NCI-H2171 treated with DMSO at 0.1 percent for 48 hours (cell line): ENCODE data around the gene PXMP4.
A peak's percentile ranks its signal among the peaks of the same experiment; 100 is the strongest.

ENCODE experiments used
- DNase-seq: peaks from one replicate; lab custom pipeline; 2025; lab: John Stamatoyannopoulos, UW

Gene PXMP4

DNA sequence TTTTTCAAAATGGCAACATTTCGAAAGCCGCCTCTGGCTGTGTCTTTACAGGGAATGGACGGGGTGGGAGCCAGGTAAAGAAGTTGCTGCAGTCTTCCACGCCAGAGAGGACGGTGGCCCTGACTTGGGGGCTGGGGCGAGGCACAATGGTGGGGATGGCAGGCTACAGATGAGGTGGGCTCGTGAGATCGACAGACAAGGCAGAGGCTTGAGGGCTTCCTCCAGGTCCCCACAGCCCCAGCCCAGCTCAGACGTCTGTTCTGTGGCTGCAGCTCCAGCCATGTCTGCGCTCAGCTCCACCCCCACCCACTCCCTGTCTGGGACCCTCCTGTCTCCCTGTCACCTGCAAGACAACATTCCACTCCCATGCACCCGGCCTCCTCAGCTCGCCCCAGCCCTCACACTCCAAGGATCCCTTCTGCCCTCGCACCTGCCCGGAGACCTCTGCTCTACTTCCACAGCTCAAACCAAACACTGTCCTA is 65.4 kb downstream of the PXMP4 start:
- DNase-seq = no peak

DNA sequence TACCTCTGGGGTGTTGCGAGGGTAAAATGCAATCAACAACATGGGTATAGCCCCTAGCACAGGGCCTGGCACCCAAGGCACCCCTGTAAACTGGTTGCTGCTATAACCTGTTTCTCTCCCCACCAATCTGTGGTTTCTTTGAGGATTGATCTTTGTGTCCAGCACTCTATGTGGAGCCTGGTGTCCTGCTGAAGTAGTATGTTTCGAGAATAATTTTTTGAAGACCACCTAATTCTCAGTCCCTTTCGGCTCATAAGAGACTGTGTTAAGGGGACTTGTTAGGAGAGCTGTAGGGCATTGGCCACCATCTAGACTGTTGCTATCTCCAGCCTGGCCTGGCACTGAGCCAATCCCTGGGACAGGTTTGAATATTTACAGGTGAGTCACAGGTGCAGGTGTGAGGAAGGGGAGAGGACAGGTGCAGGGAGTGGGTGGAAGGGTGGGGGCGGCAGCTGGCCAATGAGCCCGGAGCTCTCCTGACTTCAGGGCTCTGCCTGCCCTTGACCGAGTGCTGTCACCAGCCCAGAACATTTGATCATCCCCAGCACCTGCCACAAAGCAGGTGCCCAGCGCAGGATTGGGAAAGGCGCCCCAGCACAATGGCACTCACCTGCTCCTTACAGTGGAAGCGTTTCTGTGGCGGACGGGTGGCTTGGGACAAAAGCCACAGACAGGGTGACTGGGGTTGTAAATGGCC is 66.1 kb downstream of the PXMP4 start:
- DNase-seq = peak; percentile 85

DNA sequence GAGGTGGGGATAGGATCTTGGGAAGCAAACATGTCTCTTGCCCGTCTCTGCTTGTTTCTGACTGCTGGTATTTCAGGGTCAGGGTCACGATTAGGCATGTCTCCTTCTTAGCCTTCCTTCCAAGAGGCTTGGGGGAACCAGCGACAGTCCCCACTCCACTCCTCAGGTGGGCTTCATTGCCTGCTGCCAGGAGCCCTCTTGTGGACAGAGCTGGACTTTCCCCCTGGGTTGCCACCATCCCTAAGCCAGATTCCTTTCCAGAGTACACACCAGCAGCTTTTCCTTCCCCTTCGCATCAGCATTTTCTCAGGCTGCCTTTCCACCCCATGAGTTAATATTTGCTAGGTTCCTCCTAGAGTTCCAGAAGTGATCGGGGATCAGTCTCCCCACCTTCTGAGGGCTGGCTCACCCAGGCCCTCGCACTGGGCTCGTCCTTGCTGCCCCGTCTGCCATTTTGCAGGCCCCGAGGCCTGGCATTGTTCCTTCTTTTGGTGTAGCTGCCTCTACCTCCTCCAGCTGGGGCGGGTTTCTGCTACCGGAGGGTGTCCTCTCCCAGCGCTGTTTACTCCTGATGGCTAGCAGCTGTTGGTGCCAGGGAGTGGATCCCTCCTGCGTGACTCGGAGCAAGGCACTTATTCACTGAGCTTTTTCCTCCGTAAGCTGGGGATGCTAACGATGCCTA is 66.8 kb downstream of the PXMP4 start:
- peak; percentile 88 for DNase-seq
